ENCODE measurements around the gene MAP2K1.

GRCh38 chr15:66412220-66412619, 25.5 kb downstream of the MAP2K1 start:
- TF ChIP-seq POLR2AphosphoS5 (IDR thresholded peaks at IDR 0.05; ENCODE audit: insufficient read depth in 1 of 2, low read depth in 1 of 2) (no peak), CTCF (IDR thresholded peaks at IDR 0.05) (no peak), POLR2A (IDR thresholded peaks at IDR 0.05) (no peak)
